RCC 7860 (cell line): ENCODE data around the gene DIP2C.
"Not testable (repeated sequence)": the region's sequence is repeated elsewhere in the genome, so short reads cannot be mapped to it uniquely, and the experiment has no call there.

Experiments
- DNase-seq: peaks from one replicate; pipeline ENCODE4 v3.0.0-alpha.2; 2015; ENCODE audit warnings: low spot score
- FAIRE-seq: peaks from 2 replicates; lab custom pipeline; 2012; peaks lifted over from hg19 to GRCh38; lab: Jason Lieb, UNC

Gene DIP2C

GRCh38 chr10:324593-324992 lies 364.9 kb downstream of the DIP2C start:
- no peak for DNase-seq
- FAIRE-seq: no peak

GRCh38 chr10:323651-324293 lies 365.7 kb downstream of the DIP2C start:
- peak; percentile 91 for DNase-seq
- peak; percentile 95 for FAIRE-seq

- not testable (repeated sequence) for FAIRE-seq, DNase-seq
These were observed 366.4 kb downstream of the DIP2C start for GRCh38 chr10:323046-323445.

- DNase-seq (no peak), FAIRE-seq (no peak)
These were observed 368.7 kb downstream of the DIP2C start for GRCh38 chr10:320771-321170.

GRCh38 chr10:317926-318325 lies 371.5 kb downstream of the DIP2C start:
- FAIRE-seq (no peak), DNase-seq (no peak)

- DNase-seq (no peak), FAIRE-seq (no peak)
These were observed 372.1 kb downstream of the DIP2C start for GRCh38 chr10:317271-317769.

- FAIRE-seq (no peak), DNase-seq (no peak)
These were observed 373.1 kb downstream of the DIP2C start for GRCh38 chr10:316390-316789.

GRCh38 chr10:314871-315270 lies 374.6 kb downstream of the DIP2C start:
- DNase-seq: no peak
- no peak for FAIRE-seq

- FAIRE-seq: no peak
- DNase-seq: no peak
These were observed 375.1 kb downstream of the DIP2C start for GRCh38 chr10:314381-314780.

- FAIRE-seq: no peak
- DNase-seq: no peak
These were observed 377.4 kb downstream of the DIP2C start for GRCh38 chr10:311901-312665.

- DNase-seq: no peak
- FAIRE-seq: no peak
These were observed 378.4 kb downstream of the DIP2C start for GRCh38 chr10:310976-311639.

- no peak for FAIRE-seq
These were observed 379.1 kb downstream of the DIP2C start for GRCh38 chr10:310371-310770.

GRCh38 chr10:308572-309085 lies 380.8 kb downstream of the DIP2C start:
- FAIRE-seq (no peak), DNase-seq (no peak)

More at GRCh38 chr10:310371-310770, 379.1 kb downstream of the DIP2C start:
- no peak for DNase-seq

GRCh38 chr10:308101-308500 lies 381.4 kb downstream of the DIP2C start:
- DNase-seq: no peak
- no peak for FAIRE-seq

GRCh38 chr10:307659-308058 lies 381.8 kb downstream of the DIP2C start:
- no peak for DNase-seq
- no peak for FAIRE-seq

- no peak for DNase-seq
- no peak for FAIRE-seq
These were observed 382.7 kb downstream of the DIP2C start for GRCh38 chr10:306675-307185.

- no peak for FAIRE-seq
- DNase-seq: no peak
These were observed 383.3 kb downstream of the DIP2C start for GRCh38 chr10:306007-306674.

GRCh38 chr10:305034-305433 lies 384.4 kb downstream of the DIP2C start:
- no peak for FAIRE-seq

GRCh38 chr10:301536-301935 lies 387.9 kb downstream of the DIP2C start:
- no peak for FAIRE-seq
- DNase-seq: no peak

More at GRCh38 chr10:305034-305433, 384.4 kb downstream of the DIP2C start:
- no peak for DNase-seq

GRCh38 chr10:300580-300979 lies 388.9 kb downstream of the DIP2C start:
- not testable (repeated sequence) for DNase-seq, FAIRE-seq

GRCh38 chr10:299969-300368 lies 389.5 kb downstream of the DIP2C start:
- DNase-seq (no peak), FAIRE-seq (no peak)
